ENCODE data around the gene VWA8.

The VWA8 gene

GRCh38 chr13:41740479-41740878 lies 220.4 kb downstream of the VWA8 start:
- DNase-seq: no peak

GRCh38 chr13:41722684-41723535 lies 238.0 kb downstream of the VWA8 start:
- DNase-seq: no peak

GRCh38 chr13:41720839-41721561 lies 239.9 kb downstream of the VWA8 start:
- DNase-seq: no peak

- no peak for DNase-seq
These were observed 244.7 kb downstream of the VWA8 start for GRCh38 chr13:41716236-41716635.

- DNase-seq: no peak
These were observed 247.5 kb downstream of the VWA8 start for GRCh38 chr13:41713405-41713804.

- no peak for DNase-seq
These were observed 250.1 kb downstream of the VWA8 start for GRCh38 chr13:41710771-41711170.

- no peak for DNase-seq
These were observed 251.4 kb downstream of the VWA8 start for GRCh38 chr13:41709511-41709910.

- DNase-seq: no peak
These were observed 252.2 kb downstream of the VWA8 start for GRCh38 chr13:41708713-41709112.

- no peak for DNase-seq
These were observed 253.6 kb downstream of the VWA8 start for GRCh38 chr13:41707194-41707821.

- no peak for DNase-seq
These were observed 254.8 kb downstream of the VWA8 start for GRCh38 chr13:41706152-41706551.

GRCh38 chr13:41702540-41702939 lies 258.4 kb downstream of the VWA8 start:
- no peak for DNase-seq

- no peak for DNase-seq
These were observed 259.2 kb downstream of the VWA8 start for GRCh38 chr13:41701676-41702075.

GRCh38 chr13:41700790-41701310 lies 260.1 kb downstream of the VWA8 start:
- DNase-seq: no peak

GRCh38 chr13:41699759-41700158 lies 261.1 kb downstream of the VWA8 start:
- DNase-seq: no peak

- DNase-seq: no peak
These were observed 263.3 kb downstream of the VWA8 start for GRCh38 chr13:41697578-41697977.

GRCh38 chr13:41696163-41697003 lies 264.5 kb downstream of the VWA8 start:
- no peak for DNase-seq

- no peak for DNase-seq
These were observed 266.2 kb downstream of the VWA8 start for GRCh38 chr13:41694545-41695301.

GRCh38 chr13:41693434-41693833 lies 267.5 kb downstream of the VWA8 start:
- no peak for DNase-seq

GRCh38 chr13:41691274-41691673 lies 269.6 kb downstream of the VWA8 start:
- no peak for DNase-seq

GRCh38 chr13:41682766-41683165 lies 278.1 kb downstream of the VWA8 start:
- DNase-seq: no peak

- no peak for DNase-seq
These were observed 278.9 kb downstream of the VWA8 start for GRCh38 chr13:41682001-41682400.

GRCh38 chr13:41681587-41681986 lies 279.3 kb downstream of the VWA8 start:
- DNase-seq: no peak
